Pulmonary artery endothelial cell (primary cell): Measurements from ENCODE around the gene ETV6. TPM values are rescaled to one million over a fixed set of nuclear protein-coding genes. Genes with fewer than 3 reads are reported as not detected.
"Not testable (repeated sequence)": the region's sequence is repeated elsewhere in the genome, so short reads cannot be mapped to it uniquely, and the experiment has no call there.

Source experiments
- DNase-seq: peaks from one replicate; pipeline ENCODE4 v3.0.0-alpha.2; 2011; ENCODE audit warnings: low read depth, low spot score
- total RNA-seq: library from RNA; depleted of rRNA; stranded (reverse); fragments of >200 nt; gene quantifications from 2 replicates; pipeline ENCODE4 v1.2.3, GENCODE V29; 2014

ETV6 gene
- total RNA-seq, 1 donor from 2014 or later = 9.6 TPM

GRCh38 chr12:11667171-11667570 is 17.7 kb downstream of the ETV6 start:
- DNase-seq = no peak

- no peak for DNase-seq
These were observed 19.1 kb downstream of the ETV6 start for GRCh38 chr12:11668611-11669010.

GRCh38 chr12:11669348-11669747 is 19.9 kb downstream of the ETV6 start:
- DNase-seq = no peak

- no peak for DNase-seq
These were observed 23.1 kb downstream of the ETV6 start for GRCh38 chr12:11672256-11673191.

GRCh38 chr12:11673666-11674461 is 24.4 kb downstream of the ETV6 start:
- DNase-seq = no peak

- no peak for DNase-seq
These were observed 25.5 kb downstream of the ETV6 start for GRCh38 chr12:11674894-11675390.

GRCh38 chr12:11676052-11676451 is 26.6 kb downstream of the ETV6 start:
- no peak for DNase-seq

GRCh38 chr12:11677093-11677492 is 27.6 kb downstream of the ETV6 start:
- no peak for DNase-seq

GRCh38 chr12:11677752-11678151 is 28.3 kb downstream of the ETV6 start:
- DNase-seq = no peak

- DNase-seq = no peak
These were observed 29.3 kb downstream of the ETV6 start for GRCh38 chr12:11678781-11679180.

- no peak for DNase-seq
These were observed 31.7 kb downstream of the ETV6 start for GRCh38 chr12:11681207-11681606.

- not testable (repeated sequence) for DNase-seq
These were observed 32.2 kb downstream of the ETV6 start for GRCh38 chr12:11681695-11682094.

- DNase-seq = no peak
These were observed 34.9 kb downstream of the ETV6 start for GRCh38 chr12:11684393-11684792.

- no peak for DNase-seq
These were observed 35.3 kb downstream of the ETV6 start for GRCh38 chr12:11684811-11685210.

GRCh38 chr12:11685316-11685715 is 35.8 kb downstream of the ETV6 start:
- no peak for DNase-seq

GRCh38 chr12:11685716-11686115 is 36.2 kb downstream of the ETV6 start:
- no peak for DNase-seq

GRCh38 chr12:11686120-11686519 is 36.6 kb downstream of the ETV6 start:
- no peak for DNase-seq

GRCh38 chr12:11687528-11687927 is 38.1 kb downstream of the ETV6 start:
- DNase-seq = no peak

- no peak for DNase-seq
These were observed 38.9 kb downstream of the ETV6 start for GRCh38 chr12:11688379-11688778.

GRCh38 chr12:11688831-11689230 is 39.4 kb downstream of the ETV6 start:
- DNase-seq = no peak

GRCh38 chr12:11689591-11690186 is 40.2 kb downstream of the ETV6 start:
- no peak for DNase-seq

- no peak for DNase-seq
These were observed 43.6 kb downstream of the ETV6 start for GRCh38 chr12:11693067-11693466.
